SKM-1 (cell line): ENCODE data around the gene ASAP2.

ENCODE experiments used
- DNase-seq: peaks from one replicate; lab custom pipeline; 2025; ENCODE audit not compliant: unreplicated experiment; lab: John Stamatoyannopoulos, UW

ASAP2 gene

DNA sequence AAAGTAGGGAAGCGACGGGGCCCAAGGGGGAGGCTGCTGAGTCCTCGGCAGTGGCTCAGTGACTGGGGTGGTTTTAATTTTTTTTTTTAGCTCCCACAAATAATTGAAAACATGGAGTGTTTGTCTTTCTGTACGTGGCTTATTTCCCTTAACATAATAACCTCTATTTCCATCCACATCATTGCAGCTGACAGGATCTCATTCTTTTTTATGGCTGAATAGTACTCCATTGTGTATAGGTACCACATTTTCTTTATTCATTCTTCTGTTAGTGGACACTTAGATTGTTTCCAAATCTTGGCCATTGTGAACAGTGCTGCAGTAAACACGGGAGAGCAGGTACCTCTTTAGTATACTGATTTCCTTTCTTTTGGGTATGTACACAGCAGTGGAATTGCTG, 65.1 kb downstream of the ASAP2 start:
- DNase-seq: no peak

DNA sequence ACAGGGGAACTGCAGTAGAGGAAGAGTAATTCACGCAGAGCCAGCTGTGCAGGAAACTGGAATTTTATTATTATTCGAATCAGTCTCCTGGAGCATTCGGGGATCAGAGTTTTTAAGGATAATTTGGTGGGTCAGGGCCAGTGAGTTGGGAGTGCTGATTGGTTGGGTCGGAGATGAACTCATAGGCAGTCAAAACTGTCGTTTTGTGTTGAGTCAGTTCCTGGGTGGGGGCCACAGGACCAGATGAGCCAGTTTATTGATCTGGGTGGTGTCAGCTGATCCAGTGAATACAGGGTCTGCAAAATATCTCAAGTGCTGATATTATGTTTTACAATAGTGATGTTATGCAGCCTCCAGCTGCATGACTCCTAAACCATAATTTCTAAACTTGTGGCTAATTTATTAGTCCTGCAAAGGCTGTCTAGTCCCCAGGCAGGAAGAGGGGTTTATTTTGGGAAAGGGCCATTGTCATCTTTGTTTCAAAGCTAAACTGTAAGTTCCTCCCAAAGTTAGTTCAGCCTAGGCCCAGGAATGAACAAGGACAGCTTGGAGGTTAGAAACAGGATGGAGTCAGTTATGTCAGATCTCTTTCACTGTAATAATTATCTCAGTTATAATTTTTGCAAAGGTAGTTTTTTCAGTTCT, 67.0 kb downstream of the ASAP2 start:
- DNase-seq: no peak

DNA sequence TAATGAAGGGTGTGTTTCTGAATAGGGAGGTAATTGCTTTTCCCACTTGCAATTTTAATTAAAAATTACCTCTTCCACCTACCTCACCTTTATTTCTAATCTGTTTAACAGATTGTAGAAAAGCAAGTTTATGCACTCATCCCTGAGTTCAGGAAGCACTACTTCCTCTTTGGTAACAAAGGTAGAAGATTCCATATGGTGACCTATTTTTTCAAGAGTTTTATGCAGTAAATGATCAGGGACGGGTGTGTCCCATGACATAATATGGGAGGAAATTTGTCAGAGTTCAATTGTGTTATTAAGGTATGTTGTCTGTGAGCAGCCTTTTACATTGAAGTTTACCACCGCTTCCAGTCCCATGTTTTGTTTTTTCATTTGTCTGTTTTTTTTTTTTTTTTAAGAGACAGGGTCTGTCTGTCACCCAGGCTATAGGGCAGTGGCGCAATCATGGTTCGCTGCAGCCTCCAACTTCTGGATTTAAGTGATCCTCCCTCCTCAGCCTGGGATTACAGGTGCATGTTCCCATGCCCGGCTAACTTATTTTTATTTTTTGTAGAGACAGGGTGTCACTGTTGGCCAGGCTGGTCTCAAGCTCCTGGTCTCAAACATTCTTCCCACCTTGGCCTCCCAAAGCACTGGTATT, 68.2 kb downstream of the ASAP2 start:
- no peak for DNase-seq

GRCh38 chr2:9275399-9275798, 68.8 kb downstream of the ASAP2 start:
- no peak for DNase-seq

DNA sequence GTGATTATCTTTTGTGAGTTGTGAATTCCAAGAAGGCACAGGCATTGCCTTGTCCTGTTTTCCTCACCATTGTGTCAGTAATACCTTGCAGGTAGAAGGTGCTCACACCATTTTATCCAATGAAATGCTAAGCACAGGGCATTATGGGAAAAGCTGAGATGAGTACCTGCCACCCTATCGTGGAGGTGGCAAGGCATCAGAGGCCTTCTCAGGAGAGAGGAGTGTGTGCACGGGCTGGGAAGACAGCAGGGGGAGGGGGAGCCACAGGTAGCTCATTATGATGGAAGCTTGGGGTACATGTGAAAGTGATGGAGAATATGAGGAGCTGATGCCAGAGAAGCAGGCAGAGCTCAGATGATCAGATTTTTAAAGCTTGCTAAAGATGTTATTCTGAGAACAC, 69.5 kb downstream of the ASAP2 start:
- DNase-seq: no peak

GRCh38 chr2:9276901-9277451, 70.4 kb downstream of the ASAP2 start:
- DNase-seq: no peak

- DNase-seq: no peak
These were observed 71.8 kb downstream of the ASAP2 start for GRCh38 chr2:9278439-9278838.

- no peak for DNase-seq
These were observed 72.8 kb downstream of the ASAP2 start for GRCh38 chr2:9279426-9279825.

DNA sequence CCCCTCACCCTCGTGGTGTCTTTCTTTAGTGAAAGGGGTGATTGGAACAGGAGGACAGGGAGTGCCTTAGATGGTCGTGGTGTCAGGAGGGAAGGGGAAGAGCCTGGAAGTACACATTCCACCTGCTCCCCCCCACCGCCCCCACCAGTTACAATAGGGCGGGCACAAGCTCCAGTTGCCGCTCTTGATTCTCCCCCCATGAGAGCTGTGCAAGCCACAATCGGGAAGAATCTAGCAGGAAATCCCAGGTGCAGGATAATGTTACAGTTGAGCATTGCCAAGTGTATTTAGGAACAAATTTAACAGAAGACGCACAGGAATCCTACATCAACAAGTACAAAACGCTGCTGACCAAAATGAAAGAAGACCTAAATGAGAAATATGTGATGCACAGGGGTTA, 73.6 kb downstream of the ASAP2 start:
- DNase-seq: no peak

- DNase-seq: no peak
These were observed 74.5 kb downstream of the ASAP2 start for GRCh38 chr2:9281145-9281544.

DNA sequence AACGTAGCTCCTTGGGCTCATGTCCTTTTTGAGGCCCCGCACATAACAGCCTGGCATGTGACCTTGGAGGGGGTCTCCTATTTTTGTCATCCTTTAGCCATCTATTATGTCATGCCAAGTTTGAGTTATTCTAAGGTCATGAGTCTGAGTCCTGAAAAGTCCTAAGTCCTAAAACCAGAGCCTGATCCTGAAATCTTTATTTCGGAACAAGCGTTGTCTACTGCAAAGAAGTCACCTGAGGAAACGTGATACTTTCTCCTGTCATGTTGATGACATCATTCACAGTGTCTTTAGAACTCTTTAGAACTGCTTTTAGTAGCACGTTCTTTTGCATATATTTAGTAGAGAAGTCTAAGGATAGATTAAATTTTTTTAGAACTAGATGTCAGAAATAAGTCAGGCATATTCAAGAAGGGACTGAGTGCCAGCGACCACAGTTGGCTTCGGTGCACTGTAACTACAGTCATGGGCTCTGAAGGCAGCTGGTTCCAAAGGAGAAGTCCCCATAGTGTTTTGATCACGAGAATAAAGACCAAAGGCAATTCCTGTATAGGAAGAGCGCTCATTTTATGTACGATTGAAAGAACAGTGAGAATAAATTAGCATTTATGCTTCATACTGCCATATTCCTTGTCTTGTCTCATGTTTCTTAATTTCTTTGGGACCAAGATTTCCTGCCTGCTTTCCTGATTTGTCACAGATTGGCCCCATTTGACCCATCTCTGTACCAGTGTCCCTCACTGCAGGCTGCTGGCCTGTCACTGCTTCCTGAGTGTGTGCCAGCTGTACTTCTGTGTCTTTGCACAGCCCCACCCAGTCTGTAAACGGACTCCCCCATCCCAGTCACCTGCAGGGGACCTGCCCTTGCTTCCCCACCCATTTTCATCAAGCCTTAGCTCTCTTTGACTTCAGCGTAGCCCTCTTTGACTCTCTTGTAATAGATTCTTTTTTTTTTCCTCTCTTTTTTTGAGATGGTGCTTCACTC, 75.8 kb downstream of the ASAP2 start:
- DNase-seq: no peak

DNA sequence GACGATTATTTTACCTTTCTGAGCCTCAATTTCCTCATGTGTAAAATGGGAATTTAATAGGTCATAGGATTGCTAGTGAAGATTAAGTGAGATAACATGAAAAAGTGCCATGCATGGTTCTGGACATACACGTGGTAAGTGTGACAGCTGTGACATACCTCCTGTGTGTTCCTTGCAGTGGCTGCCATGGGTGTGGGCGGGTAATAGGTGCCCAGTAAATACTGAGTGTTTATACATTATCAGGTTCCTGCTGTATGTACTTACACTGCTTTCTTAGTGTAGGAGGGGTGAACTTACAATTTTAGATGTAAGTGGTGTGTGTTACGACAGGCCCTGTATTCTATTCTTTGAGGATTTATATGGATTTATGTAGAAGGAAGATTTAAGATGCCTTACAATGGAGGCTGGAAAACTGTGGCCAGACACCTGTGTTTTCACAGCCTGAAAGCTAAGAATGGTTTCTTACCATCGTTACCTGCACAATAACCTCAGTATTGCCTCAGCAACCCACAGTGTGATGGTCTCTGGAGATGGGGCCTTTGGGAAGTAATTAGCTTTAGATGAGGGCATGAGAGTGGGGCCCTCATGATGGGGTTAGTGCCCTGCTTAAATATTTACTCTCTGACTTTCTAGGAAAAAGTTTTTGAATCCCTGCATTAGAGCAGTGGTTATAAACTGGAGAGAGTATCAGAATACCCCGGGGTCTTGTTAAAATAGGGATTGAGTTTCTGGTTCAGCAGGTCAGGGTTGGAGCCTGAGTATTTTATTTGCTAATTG, 78.1 kb downstream of the ASAP2 start:
- DNase-seq: no peak

DNA sequence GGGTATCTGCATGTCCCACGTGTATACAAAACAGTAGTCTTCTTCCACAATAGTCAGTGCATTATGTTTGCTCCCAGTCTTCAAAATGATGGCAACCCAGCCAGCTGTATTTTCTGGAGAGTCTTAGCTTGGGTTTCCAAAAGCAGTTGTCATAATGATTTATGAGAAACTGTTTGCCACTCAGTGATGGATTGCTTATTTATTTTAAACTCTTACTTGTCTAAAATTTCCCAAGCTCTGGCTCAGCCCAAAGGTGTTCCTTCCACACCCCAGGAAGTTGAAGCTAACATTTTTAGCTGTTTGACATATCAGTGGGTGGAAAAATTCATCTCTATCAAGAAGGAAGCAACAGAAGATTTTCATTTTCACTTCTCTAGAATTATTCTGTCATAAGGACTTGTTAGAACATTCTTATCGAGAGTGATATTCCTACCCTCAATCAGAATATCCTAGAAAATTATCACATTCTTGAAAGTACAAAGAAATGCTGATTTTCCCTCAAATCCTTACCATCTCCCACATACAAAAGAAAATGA, 78.8 kb downstream of the ASAP2 start:
- DNase-seq: no peak

DNA sequence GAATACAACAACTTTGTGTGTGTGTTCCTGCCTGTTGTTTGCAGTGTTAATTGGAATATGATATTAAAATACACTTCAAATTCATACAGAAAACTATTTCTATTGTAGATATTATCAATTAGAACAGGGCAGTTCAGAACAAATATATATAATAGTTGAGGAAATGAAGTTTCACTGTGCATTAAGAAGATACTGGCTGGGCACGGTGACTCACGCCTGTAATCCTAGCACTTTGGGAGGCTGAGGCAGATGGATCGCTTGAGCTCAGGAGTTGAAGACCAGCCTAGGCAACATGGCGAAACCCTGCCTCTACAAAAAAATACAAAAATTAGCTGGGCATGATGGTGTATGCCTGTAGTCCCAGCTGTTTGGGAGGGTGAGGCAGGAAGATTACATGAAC, 79.3 kb downstream of the ASAP2 start:
- no peak for DNase-seq

DNA sequence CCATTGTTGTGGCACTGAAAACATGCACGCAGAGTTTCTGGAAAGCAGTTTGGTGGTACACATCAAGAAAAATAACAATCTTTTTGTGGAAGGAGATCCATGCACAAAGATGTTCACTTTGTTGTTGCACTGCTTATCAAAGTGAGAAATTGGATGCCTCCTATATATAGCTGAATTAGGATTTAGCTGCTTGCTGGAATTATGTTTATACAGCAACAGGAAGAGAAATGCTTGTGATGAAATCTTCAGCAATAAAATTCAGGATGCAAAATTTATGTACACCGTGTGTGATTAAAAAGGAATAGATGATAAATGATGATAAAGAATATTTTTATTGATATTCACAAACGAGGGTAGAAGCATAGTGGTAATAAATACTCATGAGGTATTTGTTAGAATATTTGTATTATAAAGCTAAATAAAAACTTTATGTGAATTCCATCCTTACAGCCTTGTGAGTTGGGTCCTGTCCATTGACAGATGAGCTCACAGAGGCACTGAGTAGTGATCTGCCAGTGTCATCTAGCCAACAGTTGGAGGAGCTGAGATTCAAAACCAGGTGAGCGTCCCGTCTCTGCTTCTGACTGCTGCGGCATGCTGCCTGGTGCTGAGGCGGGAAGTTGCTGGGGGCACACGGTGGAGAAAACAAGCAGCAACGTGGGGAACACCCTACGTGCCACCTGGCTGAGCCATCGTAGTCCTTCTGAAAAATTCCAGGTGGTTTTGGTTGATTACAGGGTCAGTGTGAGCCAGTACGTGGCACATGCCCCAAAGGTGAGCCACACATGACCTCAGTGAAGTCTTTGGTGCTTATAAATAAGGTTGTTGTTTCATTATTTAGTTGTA, 80.2 kb downstream of the ASAP2 start:
- DNase-seq: no peak

- no peak for DNase-seq
These were observed 80.9 kb downstream of the ASAP2 start for GRCh38 chr2:9287400-9288045.

DNA sequence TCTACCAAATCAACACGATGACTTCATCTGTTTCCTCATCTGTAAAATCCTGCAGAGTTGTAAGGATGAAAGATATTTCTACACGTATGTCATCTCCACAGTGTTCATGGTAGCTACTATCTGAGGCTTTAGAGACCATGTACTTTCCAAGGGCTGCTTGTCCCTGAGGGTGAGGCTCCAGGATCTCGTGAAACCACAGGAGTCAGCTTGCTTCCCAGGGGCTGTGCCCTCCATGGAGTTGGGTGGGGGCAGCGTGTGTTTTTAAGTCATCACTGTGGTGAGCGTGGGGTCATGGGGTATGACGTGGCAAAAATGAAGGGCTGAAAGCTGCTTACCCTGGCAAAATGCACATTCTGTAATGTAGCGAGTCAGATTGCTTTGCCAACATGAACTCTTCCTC, 81.6 kb downstream of the ASAP2 start:
- no peak for DNase-seq

DNA sequence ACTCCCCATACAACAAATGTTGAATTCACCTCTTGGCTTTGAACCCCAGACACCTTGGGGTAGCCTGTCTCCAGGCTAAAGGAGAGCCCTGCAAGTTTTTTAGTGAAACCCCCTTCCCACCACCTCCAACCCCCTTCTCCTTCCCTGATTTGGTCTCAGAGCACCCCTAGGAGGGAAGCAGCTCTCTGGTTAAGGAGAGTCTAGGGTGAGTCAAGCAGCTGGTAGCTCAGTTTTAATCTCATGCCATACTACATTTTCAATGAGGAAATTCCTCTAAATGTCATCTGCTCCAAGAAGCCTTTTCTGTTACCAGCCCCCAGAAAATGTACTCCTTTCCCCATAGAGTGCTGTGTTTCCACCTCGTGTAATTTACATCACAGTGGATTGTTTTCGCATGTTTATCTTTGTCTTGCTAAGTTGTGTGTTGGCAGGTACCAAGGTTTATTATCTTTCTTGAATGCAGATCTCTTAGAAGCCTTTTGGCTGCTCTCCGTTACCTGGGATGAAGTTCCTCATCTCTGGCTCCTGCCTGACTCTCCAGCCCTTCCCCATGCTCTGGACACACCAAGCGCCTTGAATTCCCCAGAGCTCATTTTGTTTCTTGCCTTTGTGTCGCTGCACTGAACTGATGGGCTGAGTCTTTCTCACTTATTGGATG, 82.2 kb downstream of the ASAP2 start:
- no peak for DNase-seq

- DNase-seq: no peak
These were observed 84.7 kb downstream of the ASAP2 start for GRCh38 chr2:9291331-9291730.
